GM18520 (cell line): ENCODE data around the gene RRM1.

Experiments used
- ATAC-seq: cut with Tn5 transposase; IDR thresholded peaks from one replicate; pipeline ENCODE4 v1.9.1; 2021; ENCODE audit not compliant: unreplicated experiment

RRM1 gene

DNA sequence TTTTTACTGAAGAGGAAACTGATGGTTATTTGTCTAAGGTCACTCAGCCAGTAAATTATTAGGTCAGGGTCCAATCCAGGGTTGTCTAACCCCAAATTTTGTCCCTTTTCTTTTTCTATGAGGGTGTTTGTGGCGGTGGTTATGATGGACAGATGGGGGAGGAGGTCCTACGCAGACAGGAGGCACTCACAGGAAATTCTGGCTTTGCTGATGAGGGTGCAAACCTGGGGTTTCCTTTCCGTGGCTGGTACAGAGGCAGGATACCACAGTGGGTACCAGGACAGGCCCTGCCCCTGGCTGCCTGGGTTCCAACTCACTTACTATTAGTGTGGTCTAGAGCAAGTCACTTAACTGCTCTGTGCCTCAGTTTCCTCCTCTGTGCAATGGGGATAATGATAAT is 91.0 kb downstream of the RRM1 start:
- no peak for ATAC-seq

GRCh38 chr11:4186464-4187054 is 92.0 kb downstream of the RRM1 start:
- ATAC-seq = no peak

DNA sequence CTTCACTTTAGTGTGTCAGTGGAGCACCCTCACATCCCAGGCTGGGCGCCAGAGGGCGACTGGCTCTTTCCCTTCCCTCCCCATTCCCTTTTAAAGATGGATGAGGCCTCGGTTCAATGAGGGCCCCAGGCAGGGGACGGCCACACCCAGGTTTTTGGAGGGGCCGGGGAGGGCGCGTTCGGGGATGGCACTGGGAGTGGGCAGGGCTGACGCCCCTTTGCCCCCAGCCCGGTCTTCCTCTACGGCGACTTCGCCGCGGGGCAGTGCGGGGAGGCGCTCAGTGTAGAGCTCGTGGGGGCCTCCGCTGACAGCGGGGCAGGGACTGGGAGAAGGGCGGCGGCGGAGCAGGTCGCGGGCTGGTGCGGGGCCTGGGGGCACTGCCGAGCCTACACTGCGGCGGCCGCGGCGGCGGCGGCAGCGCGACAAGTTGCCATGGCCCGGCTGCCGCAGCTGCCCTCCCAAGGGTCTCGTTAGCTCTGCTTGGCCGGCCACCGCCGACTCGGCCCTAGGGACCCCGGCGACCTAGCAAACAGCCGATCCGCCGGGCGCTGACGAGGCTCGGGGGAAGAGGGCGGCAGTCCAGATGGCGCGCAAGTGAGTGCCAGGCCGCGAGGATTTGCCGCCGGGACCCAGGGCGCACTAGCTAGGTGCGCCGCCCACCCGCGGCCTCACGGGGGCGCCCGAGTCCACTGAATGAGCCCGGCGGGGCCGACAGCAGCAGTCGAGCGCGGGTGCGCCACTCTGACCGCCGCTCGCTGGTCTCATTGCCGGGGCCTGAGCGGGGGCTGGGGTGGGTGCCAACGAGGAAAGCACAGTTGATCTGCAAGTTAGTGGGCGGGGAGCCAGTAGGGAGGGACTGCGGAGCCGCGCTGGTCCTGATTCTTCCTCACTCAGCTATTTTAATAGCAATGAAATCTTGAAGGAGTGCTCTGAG is 92.7 kb downstream of the RRM1 start:
- ATAC-seq = peak; percentile 90
